H1 (cell line): ENCODE results near the gene CHD9NB. TPM values are rescaled to one million over a fixed set of nuclear protein-coding genes. Genes with fewer than 3 reads are reported as not detected.

Source experiments
- ASH2L ChIP-seq: fragments of 200-600, 300-600 bp; sonication (generic); IDR thresholded peaks from one replicate; pipeline ENCODE4 v1.7.1; 2017; ENCODE audit warnings: low read length
- CBX8 ChIP-seq: fragments of 300-800, 300-1000 bp; sonication (generic); IDR thresholded peaks from 2 replicates; pipeline ENCODE4 v1.7.1; 2016; ENCODE audit warnings: low read depth, low read length, borderline replicate concordance
- CEBPB ChIP-seq: IDR thresholded peaks from 2 replicates; pipeline ENCODE4 v1.6.1; 2012; ENCODE audit warnings: low read depth, low read length
- CTCF ChIP-seq, 3 experiments: IDR thresholded peaks; 1 replicate in 2 of 3; 2 replicates in 1 of 3; pipeline versions ENCODE4 v1.5.1 to v1.6.1; 2011; ENCODE audit warnings: low read length in 3 of 3, mild to moderate bottlenecking in 3 of 3, inconsistent platforms in 2 of 3, low read depth in 1 of 3, moderate library complexity in 1 of 3; ENCODE audit not compliant: insufficient read depth in 1 of 3; ENCODE audit errors: control extremely low read depth in 1 of 3
- EGR1 ChIP-seq: IDR thresholded peaks from 2 replicates; pipeline ENCODE4 v1.6.1; 2011; ENCODE audit warnings: low read depth, low read length, borderline replicate concordance
- EP300 ChIP-seq, 2 experiments: IDR thresholded peaks; 1 replicate in 1 of 2; 2 replicates in 1 of 2; pipeline ENCODE4 v1.6.1; 2011 to 2012; ENCODE audit warnings: low read depth in 2 of 2, low read length in 2 of 2, mild to moderate bottlenecking in 2 of 2, borderline replicate concordance in 1 of 2, inconsistent platforms in 1 of 2, moderate library complexity in 1 of 2
- FOSL1 ChIP-seq: IDR thresholded peaks from 2 replicates; pipeline ENCODE4 v1.6.1; 2011; ENCODE audit warnings: mild to moderate bottlenecking, low read depth, low read length, moderate library complexity; ENCODE audit not compliant: insufficient read depth
- GABPA ChIP-seq: IDR thresholded peaks from 2 replicates; pipeline ENCODE4 v1.6.1; 2011; ENCODE audit warnings: mild to moderate bottlenecking, low read length, moderate library complexity, borderline replicate concordance; ENCODE audit not compliant: insufficient read depth
- JUN ChIP-seq: IDR thresholded peaks from 2 replicates; pipeline ENCODE4 v1.6.1; 2011; ENCODE audit warnings: low read depth, mild to moderate bottlenecking, improper control_type of control experiment, low read length
- KDM1A ChIP-seq: fragments of 200-600, 300-600 bp; sonication (generic); IDR thresholded peaks from 2 replicates; pipeline ENCODE4 v1.7.1; 2016; ENCODE audit warnings: mild to moderate bottlenecking, low read length, borderline replicate concordance
- MAFK ChIP-seq: IDR thresholded peaks from 2 replicates; pipeline ENCODE4 v1.6.1; 2012; ENCODE audit warnings: low read depth, mild to moderate bottlenecking, improper control_type of control experiment, low read length
- POLR2AphosphoS5 ChIP-seq: IDR thresholded peaks from 2 replicates; pipeline ENCODE4 v1.6.1; 2011; ENCODE audit warnings: low read depth, low read length
- RAD21 ChIP-seq, 2 experiments: IDR thresholded peaks in 1 of 2; conservative IDR thresholded peaks in 1 of 2; 2 replicates each; pipeline ENCODE4 v1.6.1; 2011; ENCODE audit warnings: low read depth in 2 of 2, low read length in 2 of 2, improper control_type of control experiment in 1 of 2, inconsistent platforms in 1 of 2, mild to moderate bottlenecking in 1 of 2, moderate library complexity in 1 of 2
- RBBP5 ChIP-seq: IDR thresholded peaks from 2 replicates; pipeline ENCODE4 v1.7.1; 2012; ENCODE audit warnings: low read depth, mild to moderate bottlenecking, inconsistent platforms, low read length, moderate library complexity, borderline replicate concordance
- SIRT6 ChIP-seq: IDR thresholded peaks from one replicate; pipeline ENCODE4 v1.7.1; 2012; ENCODE audit warnings: low read length, inconsistent platforms
- SIX5 ChIP-seq: IDR thresholded peaks from 2 replicates; pipeline ENCODE4 v1.6.1; 2011; ENCODE audit warnings: mild to moderate bottlenecking, low read depth, low read length
- SP1 ChIP-seq: IDR thresholded peaks from 2 replicates; pipeline ENCODE4 v1.6.1; 2011; ENCODE audit warnings: low read depth, low read length
- SP2 ChIP-seq: IDR thresholded peaks from 2 replicates; pipeline ENCODE4 v1.6.1; 2012; ENCODE audit warnings: mild to moderate bottlenecking, low read length, inconsistent platforms
- SRF ChIP-seq: IDR thresholded peaks from 2 replicates; pipeline ENCODE4 v1.6.1; 2011; ENCODE audit warnings: mild to moderate bottlenecking, low read depth, low read length, moderate library complexity
- TCF12 ChIP-seq: IDR thresholded peaks from 2 replicates; pipeline ENCODE4 v1.6.1; 2011; ENCODE audit warnings: low read depth, mild to moderate bottlenecking, low read length
- YY1 ChIP-seq: IDR thresholded peaks from 2 replicates; pipeline ENCODE4 v1.6.1; 2011; ENCODE audit warnings: low read depth, mild to moderate bottlenecking, low read length
- polyA plus RNA-seq, 7 experiments: library from polyadenylated mRNA; depleted of rRNA in 3 of 7; stranded (reverse) in 5 of 7; unstranded in 2 of 7; fragments of >200 nt in 5 of 7; fragments of 200-250 nt in 2 of 7; gene quantifications; 1 replicate in 5 of 7; 2 replicates in 1 of 7; 4 replicates in 1 of 7; pipeline versions ENCODE4 v1.2.1 to v1.2.3, GENCODE V29; 2011 to 2013; ENCODE audit warnings: missing spikeins in 2 of 7, mixed read lengths in 2 of 7
- total RNA-seq: library from RNA; stranded (reverse); fragmentation: NEBNext Ultra II Directional; extraction: Animal tissue kit (Norgen Biotek cat#: 25700); gene quantifications from 2 replicates; pipeline ENCODE4 v1.2.1, GENCODE V29; 2021
- TF ChIP-seq, protein P1 (sequence below): IDR thresholded peaks from 2 replicates; pipeline ENCODE4 v1.6.1; 2012; ENCODE audit warnings: inconsistent platforms

The CHD9NB gene
- total and polyA plus RNA-seq, 2 of the 8 experiments (the other 6 are each of a cell fraction or from before 2014, with no cell fraction given), result 4.5 to 5.9 TPM

DNA sequence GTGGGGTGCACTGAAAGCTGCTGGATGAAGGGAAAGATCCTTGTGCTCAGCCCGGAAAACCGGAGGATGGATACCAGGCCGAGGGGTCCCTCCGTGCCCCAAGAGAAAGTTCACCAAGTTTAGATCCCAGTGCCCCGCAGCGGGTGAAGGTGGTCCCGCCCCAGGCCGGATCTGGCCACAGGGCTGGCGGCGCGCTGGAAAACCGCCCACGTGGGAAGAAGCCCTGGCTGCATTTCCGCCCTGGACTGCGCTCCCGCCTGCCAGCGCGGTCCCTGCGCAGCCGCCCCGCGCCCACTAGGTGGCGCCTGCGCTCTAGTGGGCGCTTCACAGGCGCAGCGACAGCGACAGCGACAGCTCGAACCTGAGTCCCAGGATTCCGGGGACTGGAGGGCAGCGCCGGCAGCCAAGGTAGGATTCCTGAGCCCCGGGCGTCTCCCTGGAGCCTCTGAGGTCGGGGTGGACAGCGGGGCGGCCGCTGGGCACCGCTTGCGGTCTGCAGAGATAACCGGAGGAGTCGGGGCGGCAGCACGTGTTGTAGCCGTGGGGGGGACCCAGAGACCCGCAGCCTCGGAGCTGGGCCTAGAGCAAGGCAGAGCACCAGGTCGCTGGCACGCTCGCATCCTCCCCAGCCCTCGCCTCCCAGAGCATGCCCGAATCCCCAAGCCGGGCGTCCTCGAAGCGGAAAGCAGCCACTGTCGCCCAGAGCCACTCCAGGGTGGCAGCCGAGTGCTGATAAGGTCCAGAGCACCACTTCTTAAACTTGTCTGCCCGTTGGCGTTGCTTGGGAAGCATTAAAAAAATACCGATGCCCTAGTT, 2.2 kb upstream of the CHD9NB start, which contains the start of gene CHD9 (continued):
- TF ChIP-seq RAD21 (IDR thresholded peaks at IDR 0.05 in 1 of 2, conservative IDR thresholded peaks at IDR 0.05 in 1 of 2; ENCODE audit: low read depth in 2 of 2, low read length in 2 of 2) (peak; percentile 95 to 96), CEBPB (no peak), JUN (no peak), FOSL1 (no peak), SIRT6 (no peak), CTCF (IDR thresholded peaks at IDR 0.05; ENCODE audit: control extremely low read depth in 1 of 3, insufficient read depth in 1 of 3, low read depth in 1 of 3, low read length in 3 of 3) (peak; percentile 95 to 97 (median 97)), SP1 (no peak), KDM1A (no peak; the same call in 1 of the 2 replicates), EGR1 (peak; percentile 78; the same call in 1 of the 2 replicates), ASH2L (peak; percentile 82), RBBP5 (no peak; the same call in 1 of the 2 replicates), TCF12 (0 out of 2 replicates have a peak, but pooled peaks have one; percentile 33), SIX5 (no peak), SRF (no peak), GABPA (peak; percentile 64; the same call in 1 of the 2 replicates), POLR2AphosphoS5 (peak; percentile 25), MAFK (no peak), SP2 (no peak), YY1 (peak; percentile 40; the same call in 1 of the 2 replicates), CBX8 (no peak), EP300 (IDR thresholded peaks at IDR 0.05; ENCODE audit: borderline replicate concordance in 1 of 2, low read depth in 2 of 2, low read length in 2 of 2) (no peak)
- TF ChIP-seq, protein P1, sequence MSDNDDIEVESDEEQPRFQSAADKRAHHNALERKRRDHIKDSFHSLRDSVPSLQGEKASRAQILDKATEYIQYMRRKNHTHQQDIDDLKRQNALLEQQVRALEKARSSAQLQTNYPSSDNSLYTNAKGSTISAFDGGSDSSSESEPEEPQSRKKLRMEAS, result peak; percentile 81
